Lower lobe of right lung (tissue), 2 donors: ENCODE measurements around the gene TFPI2. TPM values are rescaled to one million over a fixed set of nuclear protein-coding genes. Genes with fewer than 3 reads are reported as not detected.

Experiments
- ATAC-seq, 2 donors: fragments of 200-7000 bp; cut with Tn5 transposase; one replicate each; pipeline ENCODE4 v1.9.1; 2020 to 2022; ENCODE audit warnings: mild to moderate bottlenecking in 2 of 2, moderate library complexity in 2 of 2
- DNase-seq: peaks from one replicate; pipeline ENCODE4 v3.0.0-alpha.2; 2020
- H3K27ac ChIP-seq: fragments of 200-600 bp; one replicate; pipeline ENCODE4 v1.8.0; 2022
- H3K27me3 ChIP-seq: fragments of 200-600 bp; one replicate; pipeline ENCODE4 v1.8.0; 2022; ENCODE audit warnings: low read depth
- H3K36me3 ChIP-seq: fragments of 200-600 bp; one replicate; pipeline ENCODE4 v1.8.0; 2022; ENCODE audit warnings: mild to moderate bottlenecking
- H3K4me1 ChIP-seq: fragments of 200-600 bp; one replicate; pipeline ENCODE4 v1.8.0; 2022
- H3K4me3 ChIP-seq: fragments of 200-600 bp; one replicate; pipeline ENCODE4 v1.8.0; 2022; ENCODE audit warnings: mild to moderate bottlenecking
- H3K9me3 ChIP-seq: fragments of 200-600 bp; one replicate; pipeline ENCODE4 v1.8.0; 2022
- CTCF ChIP-seq: fragments of 200-600 bp; IDR thresholded peaks from one replicate; pipeline ENCODE4 v1.8.0; 2022; ENCODE audit warnings: antibody characterized with exemption, mild to moderate bottlenecking
- intact Hi-C: fragments of 100-400 bp; cut with DNase I; formaldehyde crosslinking; loops from one replicate; pipeline ENCODE4 v1.11.0; 2022
- total RNA-seq: library from RNA; stranded (reverse); fragmentation: NEBNext Ultra II Directional; extraction: Animal tissue kit (Norgen Biotek cat#: 25700); gene quantifications from one replicate; pipeline ENCODE4 v1.2.1, GENCODE V29; 2021
- donor health status: DM: no; HTN: yes; CAD: no; lungs with severe emphysema.

Gene TFPI2
- total RNA-seq, 1 donor from 2014 or later = 1.9 TPM

GRCh38 chr7:93854480-93854879 is 36.1 kb downstream of the TFPI2 start:
- no peak for ATAC-seq
- no peaks in the 10 kb centered on the region for H3K9me3 ChIP-seq
- no peaks in the 10 kb centered on the region for H3K36me3 ChIP-seq
- H3K27me3 ChIP-seq = no peaks in the 10 kb centered on the region
- no peak overlapping the region for H3K27ac ChIP-seq
- TF ChIP-seq CTCF = no peak
- no peaks in the 10 kb centered on the region for H3K4me1 ChIP-seq
- no peak for DNase-seq
- intact Hi-C loops = no loop called here
- no peak overlapping the region for H3K4me3 ChIP-seq

GRCh38 chr7:93851536-93851935 is 39.0 kb downstream of the TFPI2 start:
- ATAC-seq (no peak), DNase-seq (no peak)
- Histone ChIP-seq H3K27me3 (no peaks in the 10 kb centered on the region), H3K4me3 (no peak overlapping the region), H3K36me3 (no peaks in the 10 kb centered on the region), H3K4me1 (no peaks in the 10 kb centered on the region), H3K9me3 (no peaks in the 10 kb centered on the region), H3K27ac (no peak overlapping the region)
- intact Hi-C loops = no loop called here
- TF ChIP-seq CTCF = no peak

GRCh38 chr7:93843260-93843659 is 47.3 kb downstream of the TFPI2 start:
- Histone ChIP-seq H3K4me1 (no peaks in the 10 kb centered on the region), H3K4me3 (no peak overlapping the region), H3K27ac (no peak overlapping the region), H3K36me3 (no peaks in the 10 kb centered on the region), H3K27me3 (no peaks in the 10 kb centered on the region), H3K9me3 (no peaks in the 10 kb centered on the region)
- no peak for TF ChIP-seq CTCF
- no peak for DNase-seq
- intact Hi-C loops = no loop called here
- ATAC-seq = no peak

- no peak for TF ChIP-seq CTCF
- no peaks in the 10 kb centered on the region for H3K9me3 ChIP-seq
- no peak for DNase-seq
- no peak for ATAC-seq
- H3K27ac ChIP-seq = no peak overlapping the region
- H3K4me1 ChIP-seq = no peaks in the 10 kb centered on the region
- H3K4me3 ChIP-seq = no peak overlapping the region
- H3K27me3 ChIP-seq = no peaks in the 10 kb centered on the region
- intact Hi-C loops = no loop called here
- H3K36me3 ChIP-seq = no peaks in the 10 kb centered on the region
Measured at GRCh38 chr7:93838966-93839365, 51.6 kb downstream of the TFPI2 start.

- ATAC-seq (no peak), DNase-seq (no peak)
- TF ChIP-seq CTCF = no peak
- Histone ChIP-seq H3K36me3 (no peaks in the 10 kb centered on the region), H3K27ac (no peak overlapping the region), H3K4me1 (no peaks in the 10 kb centered on the region), H3K9me3 (no peaks in the 10 kb centered on the region), H3K4me3 (no peak overlapping the region), H3K27me3 (no peaks in the 10 kb centered on the region)
- intact Hi-C loops = no loop called here
Measured at GRCh38 chr7:93837245-93837644, 53.3 kb downstream of the TFPI2 start.

GRCh38 chr7:93836116-93836515 is 54.4 kb downstream of the TFPI2 start:
- Histone ChIP-seq H3K27me3 (no peaks in the 10 kb centered on the region), H3K4me1 (no peaks in the 10 kb centered on the region), H3K27ac (no peak overlapping the region), H3K4me3 (no peak overlapping the region), H3K9me3 (no peaks in the 10 kb centered on the region), H3K36me3 (no peaks in the 10 kb centered on the region)
- TF ChIP-seq CTCF = no peak
- DNase-seq (no peak), ATAC-seq (no peak)
- intact Hi-C loops = no loop called here
